ENCODE results near the gene TNS4.
A peak's percentile ranks its signal among the peaks of the same experiment; 100 is the strongest.

Gene TNS4

DNA sequence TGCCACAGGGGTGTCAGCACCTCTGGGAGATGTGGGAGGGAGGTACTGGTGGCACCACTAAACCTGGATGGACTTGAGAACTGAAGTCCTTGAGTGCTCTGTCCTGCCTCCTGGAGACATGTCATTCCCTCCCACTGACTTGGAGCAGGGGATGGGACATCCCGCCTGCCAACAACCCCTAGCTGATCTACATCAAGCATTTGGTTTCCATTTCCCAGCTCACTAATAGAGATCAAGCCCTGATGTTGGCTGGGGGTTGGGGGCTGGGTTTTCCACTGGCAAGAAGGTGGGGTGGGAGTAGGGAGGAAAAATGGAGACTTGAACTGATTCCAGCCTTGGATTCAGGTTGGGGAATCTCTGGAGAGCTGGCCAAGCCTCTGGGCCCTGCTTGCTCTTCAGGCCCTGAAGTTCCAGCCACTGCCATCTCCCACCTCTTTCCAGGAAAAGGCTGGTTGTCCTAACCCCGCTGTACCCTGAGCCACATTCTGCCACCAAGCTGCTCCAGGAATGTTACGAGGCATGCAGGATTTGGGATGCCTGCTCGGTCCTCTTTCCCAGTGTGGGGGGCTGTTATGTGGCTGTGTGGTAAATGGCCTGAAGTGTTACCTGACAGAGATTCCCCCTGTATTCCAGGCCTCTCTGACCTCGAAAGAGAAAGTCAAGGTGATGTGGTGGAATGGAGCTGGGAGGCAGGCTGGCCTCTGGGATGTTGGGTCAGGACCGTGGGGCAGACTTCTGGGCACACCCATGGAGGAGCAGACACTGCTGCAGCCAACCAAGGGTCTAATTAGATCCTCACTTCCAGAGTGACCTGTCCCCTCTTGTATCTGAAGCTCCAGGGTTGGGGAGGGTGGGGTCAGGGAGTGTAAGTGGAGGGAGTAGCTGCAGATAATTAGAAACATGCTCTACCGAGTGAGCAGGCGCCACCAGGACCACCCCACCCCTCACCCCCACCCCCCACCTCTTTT lies 41.5 kb downstream of the TNS4 start:
- no peak for DNase-seq (ENCODE audit: low read depth in 3 of 3, low spot score in 1 of 3)

DNA sequence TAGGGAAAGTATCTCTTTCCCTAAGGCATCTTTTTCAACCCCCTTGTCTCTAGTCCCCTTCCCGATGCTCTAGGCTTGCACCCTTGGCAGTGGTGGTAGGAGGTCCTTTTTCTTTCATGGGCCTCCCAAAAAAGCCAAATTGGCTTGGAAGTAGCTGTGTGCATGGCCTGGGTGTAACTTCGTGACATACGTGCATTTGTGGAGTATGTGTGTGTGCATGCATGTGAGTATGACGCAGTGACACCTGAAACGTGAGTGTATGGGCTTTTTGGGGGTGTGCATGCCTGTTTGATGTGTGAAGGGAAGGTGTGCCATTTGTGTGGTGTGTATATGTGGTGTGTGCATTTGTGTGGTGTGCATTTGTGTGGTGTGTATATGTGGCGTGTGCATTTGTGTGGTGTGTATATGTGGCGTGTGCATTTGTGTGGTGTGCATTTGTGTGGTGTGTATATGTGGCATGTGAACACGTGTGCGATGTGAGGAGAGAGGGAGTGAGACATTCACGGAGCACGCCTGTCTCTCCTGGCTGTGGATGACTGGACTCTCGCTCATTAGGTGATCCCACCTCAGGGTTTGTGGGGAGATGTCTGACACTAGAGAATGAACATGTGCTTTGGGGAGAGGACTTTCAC lies 42.5 kb downstream of the TNS4 start:
- DNase-seq (ENCODE audit: low read depth in 3 of 3, low spot score in 1 of 3): no peak

DNA sequence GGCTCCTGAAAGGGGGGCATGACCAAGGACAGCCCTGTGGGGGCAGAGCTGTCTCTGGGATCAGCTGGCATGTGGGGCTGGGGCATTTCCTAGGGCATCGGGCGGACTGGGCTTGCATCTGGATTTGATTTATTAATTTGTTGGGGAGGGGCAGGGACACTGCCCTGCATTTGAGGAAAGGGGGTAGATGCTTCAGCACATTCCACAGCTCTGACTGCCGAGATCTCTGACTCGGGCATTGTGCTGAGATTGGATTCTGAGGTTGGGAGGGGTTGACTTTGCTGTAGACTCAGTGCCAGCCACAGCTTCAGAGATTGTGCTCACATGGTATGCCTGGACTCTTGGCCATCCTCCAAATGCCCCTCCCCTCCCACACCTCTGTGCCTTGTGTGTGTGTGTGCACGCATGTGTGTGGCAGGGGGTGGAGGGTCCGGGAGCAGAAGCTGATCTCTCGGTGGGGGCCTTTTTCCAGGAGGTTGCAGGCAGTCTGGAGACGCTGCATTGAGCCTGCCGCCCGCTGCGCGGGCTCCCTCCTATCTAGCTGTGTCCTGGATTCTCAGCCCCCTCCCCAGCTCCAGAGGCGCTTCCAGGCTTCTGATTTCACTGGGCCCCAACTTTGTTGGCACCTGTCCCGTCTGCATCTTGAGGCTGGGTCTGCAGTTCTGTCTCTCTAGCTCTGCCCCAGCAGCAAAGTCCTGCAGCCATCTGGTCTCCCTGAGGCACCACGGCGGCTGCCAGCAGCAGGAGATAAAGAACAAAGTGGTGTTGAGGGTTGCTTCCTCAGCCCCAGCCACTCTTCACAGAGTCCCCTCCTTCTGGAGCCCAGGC lies 43.2 kb downstream of the TNS4 start:
- DNase-seq (ENCODE audit: low read depth in 3 of 3, low spot score in 1 of 3): no peak

GRCh38 chr17:40457369-40457768 lies 44.1 kb downstream of the TNS4 start:
- no peak for DNase-seq (ENCODE audit: low read depth in 3 of 3, low spot score in 1 of 3)

DNA sequence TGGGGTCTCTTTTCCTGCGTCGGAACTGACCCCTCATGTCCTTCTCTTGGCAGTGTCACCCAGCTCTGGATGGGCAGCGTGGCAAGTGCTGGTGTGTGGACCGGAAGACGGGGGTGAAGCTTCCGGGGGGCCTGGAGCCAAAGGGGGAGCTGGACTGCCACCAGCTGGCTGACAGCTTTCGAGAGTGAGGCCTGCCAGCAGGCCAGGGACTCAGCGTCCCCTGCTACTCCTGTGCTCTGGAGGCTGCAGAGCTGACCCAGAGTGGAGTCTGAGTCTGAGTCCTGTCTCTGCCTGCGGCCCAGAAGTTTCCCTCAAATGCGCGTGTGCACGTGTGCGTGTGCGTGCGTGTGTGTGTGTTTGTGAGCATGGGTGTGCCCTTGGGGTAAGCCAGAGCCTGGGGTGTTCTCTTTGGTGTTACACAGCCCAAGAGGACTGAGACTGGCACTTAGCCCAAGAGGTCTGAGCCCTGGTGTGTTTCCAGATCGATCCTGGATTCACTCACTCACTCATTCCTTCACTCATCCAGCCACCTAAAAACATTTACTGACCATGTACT lies 44.9 kb downstream of the TNS4 start:
- DNase-seq (ENCODE audit: low read depth in 3 of 3, low spot score in 1 of 3): no peak

DNA sequence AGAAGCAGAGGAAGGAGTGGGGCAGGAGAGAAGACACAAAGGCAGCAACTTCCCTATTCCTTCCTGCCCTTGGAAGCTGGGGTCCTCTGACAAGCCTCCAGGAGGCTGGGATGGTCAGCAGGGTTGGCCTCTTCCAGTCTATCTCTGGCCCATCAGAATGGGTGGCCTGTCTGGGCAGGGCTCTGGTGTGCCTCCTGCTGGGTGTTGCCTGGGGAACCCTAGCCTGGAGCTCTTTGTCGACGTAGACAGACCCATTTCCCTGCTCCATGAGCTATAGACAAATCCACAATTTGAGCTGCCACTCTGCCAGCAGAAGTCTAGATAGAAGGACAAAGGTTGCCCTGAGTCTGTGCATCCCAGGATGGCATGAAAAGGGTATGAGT lies 46.8 kb downstream of the TNS4 start:
- DNase-seq (ENCODE audit: low read depth in 3 of 3, low spot score in 1 of 3): no peak

- no peak for DNase-seq (ENCODE audit: low read depth in 3 of 3, low spot score in 1 of 3)
Observed at GRCh38 chr17:40453881-40454612, 47.4 kb downstream of the TNS4 start.

DNA sequence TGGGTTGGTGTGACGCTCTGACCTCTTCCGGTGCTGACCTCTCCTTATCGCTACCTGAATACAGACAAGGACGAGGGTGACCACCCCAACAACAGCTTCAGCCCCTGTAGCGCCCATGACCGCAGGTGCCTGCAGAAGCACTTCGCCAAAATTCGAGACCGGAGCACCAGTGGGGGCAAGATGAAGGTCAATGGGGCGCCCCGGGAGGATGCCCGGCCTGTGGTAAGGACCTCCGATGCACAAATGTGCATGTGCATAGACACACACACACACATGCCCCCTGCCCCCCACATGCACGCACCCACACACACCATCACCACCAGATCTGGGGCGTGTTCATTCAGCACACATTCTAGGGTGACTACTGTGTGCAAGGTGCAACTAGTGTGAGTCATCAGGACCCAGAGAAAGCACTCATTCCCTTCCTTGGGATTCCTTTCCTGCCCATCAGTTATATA lies 48.5 kb downstream of the TNS4 start:
- no peak for DNase-seq (ENCODE audit: low read depth in 3 of 3, low spot score in 1 of 3)

DNA sequence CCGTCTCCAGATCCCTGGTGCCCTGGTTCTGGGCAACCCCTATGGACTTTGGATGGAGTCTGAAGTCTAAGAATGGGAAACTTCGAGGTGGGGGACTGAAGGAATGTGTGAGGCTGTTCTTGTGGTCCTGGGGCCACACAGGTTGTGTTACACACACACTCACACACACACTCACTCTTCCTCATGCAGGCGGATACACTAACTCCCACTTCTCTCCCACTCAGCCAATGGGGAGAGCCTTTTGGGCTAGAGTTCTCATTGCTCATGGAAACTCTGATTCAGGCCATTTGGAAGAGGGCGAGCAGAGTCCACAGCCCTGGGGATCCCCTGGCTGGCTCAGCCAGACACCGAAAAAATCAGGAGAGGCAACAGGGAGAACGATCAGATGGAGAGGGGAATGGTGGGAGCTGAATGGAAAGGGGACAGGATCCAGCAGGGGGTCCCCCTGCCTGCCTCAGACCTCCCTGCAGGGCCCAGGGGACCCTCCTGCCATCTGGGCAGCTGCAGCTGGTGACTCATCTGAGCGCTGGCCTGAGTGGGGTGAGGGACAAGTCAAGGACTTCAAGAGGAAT lies 49.1 kb downstream of the TNS4 start:
- DNase-seq (ENCODE audit: low read depth in 3 of 3, low spot score in 1 of 3): no peak

- DNase-seq (ENCODE audit: low read depth in 3 of 3, low spot score in 1 of 3): no peak
Observed at GRCh38 chr17:40451420-40451819, 50.0 kb downstream of the TNS4 start.

DNA sequence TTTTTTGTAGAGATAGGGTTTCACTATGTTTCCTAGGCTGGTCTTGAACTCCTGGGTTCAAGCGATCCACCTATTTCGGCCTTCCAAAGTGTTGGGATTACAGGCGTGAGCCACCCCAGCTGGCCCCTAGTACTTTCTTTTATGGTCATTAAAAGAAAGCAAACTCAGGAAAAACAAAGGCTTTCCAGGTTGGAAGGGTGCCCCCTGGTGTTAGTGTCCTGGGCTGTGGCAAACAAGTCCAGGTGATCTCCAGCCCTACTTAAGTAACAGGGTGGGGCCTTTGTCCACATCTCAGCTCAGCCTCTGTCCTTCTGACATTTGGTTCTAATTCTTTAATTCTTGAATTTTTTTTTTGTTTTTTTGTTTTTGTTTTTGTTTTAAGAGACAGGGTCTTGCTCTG lies 51.2 kb downstream of the TNS4 start:
- peak in 1 of 3 donors; percentile 14 for DNase-seq (ENCODE audit: low read depth in 3 of 3, low spot score in 1 of 3)

GRCh38 chr17:40448639-40449261 lies 52.7 kb downstream of the TNS4 start:
- DNase-seq (ENCODE audit: low read depth in 3 of 3, low spot score in 1 of 3): no peak

DNA sequence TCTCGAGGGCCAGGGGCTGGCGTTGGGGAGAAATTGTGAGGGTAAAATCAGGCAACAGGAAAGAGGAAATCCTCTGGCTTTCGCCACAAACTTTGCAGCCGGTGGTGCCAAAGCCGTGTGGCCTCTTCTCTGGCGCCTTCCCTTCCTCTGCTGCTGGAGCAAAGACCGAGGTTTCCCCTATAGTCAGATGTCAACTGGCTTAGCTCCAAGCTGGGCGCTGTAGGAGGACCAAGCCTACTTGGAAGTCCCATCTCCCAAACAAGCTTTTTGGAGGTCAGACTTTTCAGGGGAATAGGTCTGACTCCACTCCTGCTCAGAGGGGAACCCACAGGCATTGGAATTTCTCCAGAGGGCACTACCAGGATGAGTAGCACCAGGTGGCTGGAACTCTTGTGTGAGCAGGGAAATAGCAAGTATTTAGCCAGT lies 53.2 kb downstream of the TNS4 start:
- no peak for DNase-seq (ENCODE audit: low read depth in 3 of 3, low spot score in 1 of 3)

- DNase-seq (ENCODE audit: low read depth in 3 of 3, low spot score in 1 of 3): no peak
Observed at GRCh38 chr17:40447806-40448205, 53.6 kb downstream of the TNS4 start.

- DNase-seq (ENCODE audit: low read depth in 3 of 3, low spot score in 1 of 3): no peak
Observed at GRCh38 chr17:40447148-40447644, 54.2 kb downstream of the TNS4 start.

GRCh38 chr17:40445751-40446468 lies 55.5 kb downstream of the TNS4 start:
- no peak for DNase-seq (ENCODE audit: low read depth in 3 of 3, low spot score in 1 of 3)

DNA sequence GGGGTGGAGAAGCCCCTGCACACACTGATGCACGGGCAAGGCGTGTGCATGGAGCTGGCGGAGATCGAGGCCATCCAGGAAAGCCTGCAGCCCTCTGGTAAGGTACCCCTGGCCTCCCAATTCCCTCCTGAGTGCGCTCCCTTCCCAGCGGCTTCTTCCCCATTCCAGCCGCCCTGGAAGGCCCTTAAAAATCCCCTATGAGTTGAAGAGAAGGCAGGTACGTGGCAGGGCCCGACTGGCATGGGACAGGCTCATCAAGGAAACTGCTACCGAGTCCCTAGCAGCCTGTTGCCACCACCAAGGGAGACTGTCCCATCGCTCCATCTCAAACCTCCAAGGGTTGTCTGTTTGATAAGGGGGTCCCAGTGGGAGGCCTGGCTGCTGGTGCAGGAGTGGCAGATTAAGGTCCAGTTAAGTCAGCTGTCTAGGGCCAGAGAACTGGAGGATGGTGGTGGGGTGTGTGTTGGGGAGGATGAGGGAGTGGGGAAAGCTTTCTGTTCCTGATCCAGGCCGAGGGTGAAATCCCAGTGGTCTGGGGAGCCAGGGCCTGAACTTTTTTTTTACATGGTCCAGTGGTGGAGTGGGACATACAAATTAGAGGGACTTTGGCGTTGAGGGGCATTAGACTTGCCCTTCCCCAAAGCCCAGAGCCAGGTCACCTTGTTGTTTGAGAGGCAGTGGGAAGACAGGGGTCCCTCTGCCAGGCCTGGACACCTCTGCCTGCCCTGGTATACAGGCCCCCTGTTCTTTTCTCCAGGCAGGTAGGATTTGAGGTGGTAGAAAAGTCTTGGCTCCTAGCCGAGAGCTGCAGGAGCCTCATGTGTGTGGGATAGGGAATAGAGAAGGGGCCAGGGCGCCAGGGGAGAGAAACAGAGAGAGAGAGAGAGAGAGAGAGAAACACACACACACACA lies 57.2 kb downstream of the TNS4 start:
- DNase-seq (ENCODE audit: low read depth in 3 of 3, low spot score in 1 of 3): peak in 1 of 3 donors; percentile 9
